Suprapubic skin (tissue), 4 donors: ENCODE measurements around the gene LAP3. TPM values are rescaled to one million over a fixed set of nuclear protein-coding genes. Genes with fewer than 3 reads are reported as not detected.
"Not testable (repeated sequence)": the region's sequence is repeated elsewhere in the genome, so short reads cannot be mapped to it uniquely, and the experiment has no call there.

ENCODE experiments used
- DNase-seq, 2 donors: peaks; one replicate each; pipeline ENCODE4 v3.0.0-alpha.2; 2019; ENCODE audit warnings: low spot score in 2 of 2
- H3K27ac ChIP-seq: fragments of 200-600 bp; sonication (generic); one replicate; pipeline ENCODE4 v1.5.1; 2019
- H3K27me3 ChIP-seq: fragments of 200-600 bp; sonication (generic); one replicate; pipeline ENCODE4 v1.5.1; 2019
- H3K36me3 ChIP-seq: fragments of 200-600 bp; sonication (generic); one replicate; pipeline ENCODE4 v1.5.1; 2019
- H3K4me1 ChIP-seq: fragments of 200-600 bp; sonication (generic); one replicate; pipeline ENCODE4 v1.5.1; 2019
- H3K4me3 ChIP-seq: fragments of 200-600 bp; sonication (generic); one replicate; pipeline ENCODE4 v1.5.1; 2019; ENCODE audit warnings: mild to moderate bottlenecking
- H3K9me3 ChIP-seq: fragments of 200-600 bp; sonication (generic); one replicate; pipeline ENCODE4 v1.5.1; 2019
- EP300 ChIP-seq: sonication (generic); formaldehyde crosslinking; IDR thresholded peaks from one replicate; pipeline ENCODE4 v1.6.1; 2017; ENCODE audit warnings: antibody characterized with exemption
- POLR2A ChIP-seq, 2 donors: fragments of 450-650 bp; IDR thresholded peaks; one replicate each; pipeline ENCODE4 v1.6.1; 2017; ENCODE audit warnings: antibody characterized with exemption in 2 of 2, mild to moderate bottlenecking in 2 of 2, moderate library complexity in 2 of 2
- POLR2AphosphoS5 ChIP-seq, 3 donors: sonication (generic); formaldehyde crosslinking; IDR thresholded peaks; one replicate each; pipeline ENCODE4 v1.6.1; 2017; ENCODE audit warnings: antibody characterized with exemption in 3 of 3
- WGBS: methylation state at CpG from one replicate; pipeline ENCODE4 v1.1.5; 2018; 5-methylcytosine and 5-hydroxymethylcytosine counted together
- total RNA-seq, 4 donors: library from RNA; depleted of rRNA; stranded (reverse); fragments of >200 nt; gene quantifications; one replicate each; pipeline ENCODE4 v1.1.0, GENCODE V29; 2016
- TF ChIP-seq, protein P1 (sequence below), 2 donors: fragments of 200-600 bp in 1 of 2; fragments of 450-650 bp in 1 of 2; sonication (generic) in 1 of 2; IDR thresholded peaks; one replicate each; pipeline ENCODE4 v1.5.1; 2016 to 2019; ENCODE audit warnings: antibody characterized with exemption in 2 of 2, mild to moderate bottlenecking in 1 of 2, moderate library complexity in 1 of 2

Gene LAP3
- total RNA-seq, 4 donors from 2014 or later: 45.9 to 100 (median 62.0) TPM

DNA sequence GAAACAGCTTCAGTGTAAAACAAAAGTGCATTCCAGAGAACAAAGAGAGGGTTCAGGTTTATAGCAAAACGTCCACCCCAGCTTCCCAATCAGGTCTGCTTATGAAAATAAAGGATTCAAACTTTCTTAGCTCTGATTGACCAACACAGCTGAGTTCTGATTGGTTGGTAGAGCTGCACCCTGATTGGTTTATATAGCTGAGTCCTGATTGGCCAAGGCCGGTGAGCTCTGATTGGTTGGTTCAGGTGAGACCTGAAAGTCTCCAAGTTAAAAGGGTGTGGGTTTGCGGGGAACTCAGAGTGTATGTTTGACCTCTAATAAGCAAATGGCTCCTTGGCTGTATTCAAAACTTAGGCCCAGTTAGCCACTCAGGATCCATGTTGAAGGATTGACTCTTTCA, 41.1 kb upstream of the LAP3 start:
- Histone ChIP-seq H3K9me3 (no peaks in the 10 kb centered on the region), H3K27ac (no peak overlapping the region), H3K4me1 (no peaks in the 10 kb centered on the region), H3K36me3 (no peaks in the 10 kb centered on the region), H3K4me3 (no peak overlapping the region), H3K27me3 (peaks cover 4% of the 10 kb centered on the region)
- TF ChIP-seq POLR2A (IDR thresholded peaks at IDR 0.05): no peak
- TF ChIP-seq, protein P1, sequence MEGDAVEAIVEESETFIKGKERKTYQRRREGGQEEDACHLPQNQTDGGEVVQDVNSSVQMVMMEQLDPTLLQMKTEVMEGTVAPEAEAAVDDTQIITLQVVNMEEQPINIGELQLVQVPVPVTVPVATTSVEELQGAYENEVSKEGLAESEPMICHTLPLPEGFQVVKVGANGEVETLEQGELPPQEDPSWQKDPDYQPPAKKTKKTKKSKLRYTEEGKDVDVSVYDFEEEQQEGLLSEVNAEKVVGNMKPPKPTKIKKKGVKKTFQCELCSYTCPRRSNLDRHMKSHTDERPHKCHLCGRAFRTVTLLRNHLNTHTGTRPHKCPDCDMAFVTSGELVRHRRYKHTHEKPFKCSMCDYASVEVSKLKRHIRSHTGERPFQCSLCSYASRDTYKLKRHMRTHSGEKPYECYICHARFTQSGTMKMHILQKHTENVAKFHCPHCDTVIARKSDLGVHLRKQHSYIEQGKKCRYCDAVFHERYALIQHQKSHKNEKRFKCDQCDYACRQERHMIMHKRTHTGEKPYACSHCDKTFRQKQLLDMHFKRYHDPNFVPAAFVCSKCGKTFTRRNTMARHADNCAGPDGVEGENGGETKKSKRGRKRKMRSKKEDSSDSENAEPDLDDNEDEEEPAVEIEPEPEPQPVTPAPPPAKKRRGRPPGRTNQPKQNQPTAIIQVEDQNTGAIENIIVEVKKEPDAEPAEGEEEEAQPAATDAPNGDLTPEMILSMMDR (IDR thresholded peaks at IDR 0.05): no peak
- TF ChIP-seq POLR2AphosphoS5 (IDR thresholded peaks at IDR 0.05): no peak
- no peak for TF ChIP-seq EP300
- DNase-seq: no peak
- 80% methylated on average over 3 of the region's 3 CpGs for WGBS

DNA sequence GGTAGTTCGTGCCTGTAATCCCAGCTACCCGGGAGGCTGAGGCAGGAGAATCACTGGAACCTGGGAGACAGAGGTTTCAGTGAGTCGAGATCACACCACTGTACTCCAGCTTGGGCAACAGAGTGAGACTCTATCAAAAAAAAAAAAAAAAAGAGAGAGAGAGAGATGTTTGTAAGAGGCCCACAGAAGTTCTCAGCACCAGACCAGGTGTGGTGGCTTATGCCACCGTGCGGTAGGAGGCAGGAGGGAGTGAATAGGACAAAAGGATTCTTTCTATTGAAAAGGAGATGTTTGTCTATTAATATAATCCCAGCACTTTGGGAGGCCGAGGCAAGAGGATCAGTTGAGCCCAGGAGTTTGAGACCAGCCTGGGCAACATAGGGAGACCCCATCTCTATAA, 39.9 kb upstream of the LAP3 start:
- WGBS: 89% methylated on average over 6 of the region's 6 CpGs

DNA sequence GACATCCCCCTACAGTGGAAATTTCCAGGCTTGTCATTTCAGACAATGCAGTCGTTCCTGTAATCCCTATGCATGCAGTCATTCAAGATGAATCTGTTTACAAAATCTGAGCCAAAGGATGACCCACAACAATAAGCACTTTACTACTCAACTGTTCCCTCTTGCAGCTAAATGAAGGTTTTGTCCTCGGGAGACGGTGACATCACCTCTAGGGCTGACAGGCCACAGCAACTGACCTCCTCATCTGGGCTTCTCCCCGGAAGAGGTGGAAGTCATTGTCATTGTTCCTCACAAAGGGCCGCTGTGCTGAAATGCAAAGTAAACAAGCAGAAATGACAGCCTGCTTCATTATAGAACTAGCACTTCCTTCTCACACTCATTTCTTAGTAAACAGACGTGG, 32.8 kb upstream of the LAP3 start:
- TF ChIP-seq, protein P1 (IDR thresholded peaks at IDR 0.05): no peak
- TF ChIP-seq POLR2A (IDR thresholded peaks at IDR 0.05) (no peak), POLR2AphosphoS5 (IDR thresholded peaks at IDR 0.05) (no peak), EP300 (no peak)
- DNase-seq: no peak
- no peaks in the 10 kb centered on the region for H3K4me1 ChIP-seq
- H3K4me3 ChIP-seq: no peak overlapping the region
- H3K27me3 ChIP-seq: no peaks in the 10 kb centered on the region
- WGBS: 36% methylated on average over 6 of the region's 6 CpGs
- H3K27ac ChIP-seq: no peak overlapping the region
- no peaks in the 10 kb centered on the region for H3K9me3 ChIP-seq
- H3K36me3 ChIP-seq: no peaks in the 10 kb centered on the region

More for the DNA sequence above, 39.9 kb upstream of the LAP3 start:
- not testable (repeated sequence) for H3K4me3 ChIP-seq, H3K27ac ChIP-seq, H3K36me3 ChIP-seq, H3K9me3 ChIP-seq, H3K4me1 ChIP-seq, DNase-seq, H3K27me3 ChIP-seq

DNA sequence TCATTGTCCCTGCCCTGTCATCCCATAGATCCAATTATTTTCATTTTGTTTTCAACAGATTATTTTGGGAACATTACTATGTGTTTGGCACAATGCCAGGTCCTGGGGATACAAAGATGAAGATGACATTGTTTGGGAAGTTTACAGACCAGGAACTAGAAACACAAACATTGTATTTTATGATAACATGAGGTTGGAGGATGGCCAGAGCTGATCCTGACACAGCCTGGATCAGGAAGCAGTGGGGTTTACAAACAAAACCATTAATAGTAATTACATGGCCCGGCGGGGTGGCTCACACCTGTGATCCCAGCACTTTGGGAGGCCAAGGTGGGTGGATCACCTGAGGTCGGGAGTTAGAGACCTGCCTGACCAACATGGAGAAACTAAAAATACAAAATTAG, 32.2 kb upstream of the LAP3 start:
- no peak overlapping the region for H3K4me3 ChIP-seq
- DNase-seq: no peak
- H3K4me1 ChIP-seq: no peaks in the 10 kb centered on the region
- TF ChIP-seq, protein P1 (IDR thresholded peaks at IDR 0.05): no peak
- TF ChIP-seq POLR2A (IDR thresholded peaks at IDR 0.05) (no peak), EP300 (no peak), POLR2AphosphoS5 (IDR thresholded peaks at IDR 0.05) (no peak)
- WGBS: 57% methylated on average over 3 of the region's 3 CpGs
- no peaks in the 10 kb centered on the region for H3K36me3 ChIP-seq
- H3K9me3 ChIP-seq: no peaks in the 10 kb centered on the region
- H3K27me3 ChIP-seq: no peaks in the 10 kb centered on the region
- H3K27ac ChIP-seq: no peak overlapping the region

DNA sequence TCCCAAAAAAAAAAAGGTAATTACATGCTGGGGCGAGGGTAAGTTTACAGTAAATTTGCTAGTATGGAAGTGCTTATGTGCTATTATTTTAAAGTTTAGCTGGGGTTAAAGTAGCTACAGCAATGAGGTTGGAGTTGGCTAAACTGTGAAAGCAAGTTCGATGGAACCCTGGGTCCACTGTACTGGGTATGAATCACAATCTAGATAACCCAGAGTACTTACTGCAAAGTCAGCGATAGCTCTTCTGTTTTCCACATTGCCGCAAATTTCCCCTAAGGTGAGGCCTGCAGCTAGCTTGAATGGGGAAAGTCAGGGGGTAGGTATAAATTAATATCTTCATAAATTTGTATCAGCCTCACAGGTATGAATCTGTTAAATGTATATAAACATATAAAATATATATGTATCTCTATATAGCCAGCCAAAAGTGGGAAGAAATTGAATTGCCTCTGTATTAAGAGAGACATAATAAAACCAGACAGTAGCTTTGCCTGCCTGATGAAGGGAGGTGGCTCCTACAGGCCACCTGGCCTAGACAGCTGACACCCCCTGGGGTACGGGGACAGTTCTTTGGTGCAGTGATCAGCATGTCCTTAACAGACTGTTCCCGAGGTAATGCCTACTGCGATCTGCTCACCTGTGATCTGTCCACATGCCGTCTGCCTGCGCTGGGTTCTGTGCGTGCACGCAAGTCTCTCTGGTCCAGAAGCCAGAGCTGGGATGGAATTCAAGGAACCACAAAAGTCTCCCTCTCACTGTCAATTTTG, 31.4 kb upstream of the LAP3 start:
- no peak overlapping the region for H3K4me3 ChIP-seq
- no peaks in the 10 kb centered on the region for H3K27me3 ChIP-seq
- no peaks in the 10 kb centered on the region for H3K36me3 ChIP-seq
- H3K4me1 ChIP-seq: no peaks in the 10 kb centered on the region
- DNase-seq: no peak
- WGBS: 70% methylated on average over 11 of the region's 11 CpGs
- H3K27ac ChIP-seq: no peak overlapping the region
- H3K9me3 ChIP-seq: no peaks in the 10 kb centered on the region
- TF ChIP-seq POLR2AphosphoS5 (IDR thresholded peaks at IDR 0.05): no peak
- no peak for TF ChIP-seq EP300
- no peak for TF ChIP-seq POLR2A (IDR thresholded peaks at IDR 0.05)
- TF ChIP-seq, protein P1 (IDR thresholded peaks at IDR 0.05): no peak

DNA sequence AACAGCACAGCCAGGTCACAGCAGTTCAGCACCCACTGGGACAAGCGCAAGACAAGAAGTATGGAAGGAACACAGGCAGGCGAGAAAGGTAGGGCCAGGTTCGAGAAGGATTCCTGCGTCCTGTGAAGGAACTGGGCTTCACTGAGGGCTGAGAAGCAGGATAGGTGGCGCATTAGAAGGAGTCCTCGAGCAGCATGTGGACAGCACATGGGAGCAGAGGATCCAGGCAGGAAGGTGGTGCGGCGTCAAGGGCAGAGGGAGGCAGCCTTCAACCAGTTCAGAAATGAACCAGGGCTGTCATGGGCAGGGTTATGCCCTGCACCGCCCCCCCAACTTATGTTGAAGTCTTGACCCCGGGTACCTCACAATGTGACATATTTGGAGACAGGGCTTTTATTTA, 30.8 kb upstream of the LAP3 start:
- no peak for DNase-seq
- H3K36me3 ChIP-seq: no peaks in the 10 kb centered on the region
- H3K9me3 ChIP-seq: no peaks in the 10 kb centered on the region
- no peaks in the 10 kb centered on the region for H3K4me1 ChIP-seq
- WGBS: 75% methylated on average over 8 of the region's 10 CpGs
- no peaks in the 10 kb centered on the region for H3K27me3 ChIP-seq
- H3K27ac ChIP-seq: no peak overlapping the region
- TF ChIP-seq POLR2AphosphoS5 (IDR thresholded peaks at IDR 0.05): no peak
- no peak for TF ChIP-seq POLR2A (IDR thresholded peaks at IDR 0.05)
- TF ChIP-seq, protein P1 (IDR thresholded peaks at IDR 0.05): no peak
- no peak for TF ChIP-seq EP300
- no peak overlapping the region for H3K4me3 ChIP-seq
